Measurements from ENCODE around the gene SREBF1. TPM values are rescaled to one million over a fixed set of nuclear protein-coding genes. Genes with fewer than 3 reads are reported as not detected.

The SREBF1 gene
- polyA plus RNA-seq, 3 donors = 38.3 to 60.7 (median 43.5) TPM

DNA sequence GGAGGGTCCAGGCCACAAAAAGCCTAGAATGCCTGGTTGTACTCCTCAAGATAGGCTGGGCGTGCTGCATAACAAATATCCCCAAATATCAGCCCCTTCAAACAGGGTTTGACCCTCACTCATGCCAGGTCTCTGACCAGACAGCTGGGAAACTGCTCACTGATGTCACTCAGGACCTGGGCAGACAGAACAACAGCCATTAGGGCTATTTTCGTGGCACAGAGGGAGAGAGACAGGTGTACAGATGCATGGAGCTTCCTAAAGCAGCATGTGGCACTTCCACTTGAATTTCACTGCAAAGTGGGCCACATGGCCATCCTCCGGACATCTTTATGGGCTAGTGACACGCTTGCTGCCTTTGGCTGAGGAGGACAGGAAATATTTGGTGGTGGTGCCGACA is 73.1 kb downstream of the SREBF1 start:
- DNase-seq = no peak

- no peak for DNase-seq
These were observed 73.7 kb downstream of the SREBF1 start for GRCh38 chr17:17763136-17763535.

DNA sequence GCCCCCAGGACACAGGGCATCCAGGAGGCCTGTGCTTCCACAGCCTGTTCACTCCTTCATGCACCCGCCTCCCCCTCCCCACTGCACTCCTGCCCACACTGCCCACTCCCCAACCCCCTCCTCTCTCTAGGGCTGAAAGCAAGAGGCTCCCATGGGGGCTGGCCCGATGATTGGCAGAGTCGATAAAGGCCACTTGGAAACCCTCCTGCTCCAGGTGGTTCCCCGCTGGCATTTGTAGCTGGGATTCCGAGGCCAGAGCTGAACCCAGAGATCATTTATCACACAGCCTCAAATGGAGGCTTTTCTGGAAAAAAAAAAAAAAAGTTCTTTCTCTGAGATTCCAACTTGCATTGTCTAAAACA is 74.1 kb downstream of the SREBF1 start:
- no peak for DNase-seq

Other genes starting within 250 kb of the SREBF1 start
- gene PEMT, start 245.3 kb downstream of the SREBF1 start, polyA plus RNA-seq (ENCODE audit: insufficient read length in 3 of 3) = 10 to 100 TPM; 33.0 to 39.3 (median 34.1) TPM
- 10 to 100 TPM; 30.5 to 43.9 (median 34.7) TPM for gene RAI1, start 155.5 kb downstream of the SREBF1 start, polyA plus RNA-seq (ENCODE audit: insufficient read length in 3 of 3)
- 10 to 100 TPM; 36.1 to 59.5 (median 52.6) TPM for gene TOM1L2, start 135.4 kb upstream of the SREBF1 start, polyA plus RNA-seq (ENCODE audit: insufficient read length in 3 of 3)
- gene DRC3, start 135.9 kb upstream of the SREBF1 start, polyA plus RNA-seq (ENCODE audit: insufficient read length in 3 of 3) = 10 to 100 TPM; 12.9 to 25.4 (median 20.6) TPM
- gene ATPAF2, start 202.2 kb upstream of the SREBF1 start, polyA plus RNA-seq (ENCODE audit: insufficient read length in 3 of 3) = 10 to 100 TPM; 26.8 to 34.5 (median 28.1) TPM
- gene GID4, start 202.4 kb upstream of the SREBF1 start, polyA plus RNA-seq (ENCODE audit: insufficient read length in 3 of 3) = 10 to 100 TPM; 12.6 to 14.0 (median 13.4) TPM